Measurements from ENCODE around the gene PDE6B. TPM values are rescaled to one million over a fixed set of nuclear protein-coding genes. Genes with fewer than 3 reads are reported as not detected.

The PDE6B gene
- polyA plus RNA-seq, 1 experiment, result 0.64 TPM

DNA sequence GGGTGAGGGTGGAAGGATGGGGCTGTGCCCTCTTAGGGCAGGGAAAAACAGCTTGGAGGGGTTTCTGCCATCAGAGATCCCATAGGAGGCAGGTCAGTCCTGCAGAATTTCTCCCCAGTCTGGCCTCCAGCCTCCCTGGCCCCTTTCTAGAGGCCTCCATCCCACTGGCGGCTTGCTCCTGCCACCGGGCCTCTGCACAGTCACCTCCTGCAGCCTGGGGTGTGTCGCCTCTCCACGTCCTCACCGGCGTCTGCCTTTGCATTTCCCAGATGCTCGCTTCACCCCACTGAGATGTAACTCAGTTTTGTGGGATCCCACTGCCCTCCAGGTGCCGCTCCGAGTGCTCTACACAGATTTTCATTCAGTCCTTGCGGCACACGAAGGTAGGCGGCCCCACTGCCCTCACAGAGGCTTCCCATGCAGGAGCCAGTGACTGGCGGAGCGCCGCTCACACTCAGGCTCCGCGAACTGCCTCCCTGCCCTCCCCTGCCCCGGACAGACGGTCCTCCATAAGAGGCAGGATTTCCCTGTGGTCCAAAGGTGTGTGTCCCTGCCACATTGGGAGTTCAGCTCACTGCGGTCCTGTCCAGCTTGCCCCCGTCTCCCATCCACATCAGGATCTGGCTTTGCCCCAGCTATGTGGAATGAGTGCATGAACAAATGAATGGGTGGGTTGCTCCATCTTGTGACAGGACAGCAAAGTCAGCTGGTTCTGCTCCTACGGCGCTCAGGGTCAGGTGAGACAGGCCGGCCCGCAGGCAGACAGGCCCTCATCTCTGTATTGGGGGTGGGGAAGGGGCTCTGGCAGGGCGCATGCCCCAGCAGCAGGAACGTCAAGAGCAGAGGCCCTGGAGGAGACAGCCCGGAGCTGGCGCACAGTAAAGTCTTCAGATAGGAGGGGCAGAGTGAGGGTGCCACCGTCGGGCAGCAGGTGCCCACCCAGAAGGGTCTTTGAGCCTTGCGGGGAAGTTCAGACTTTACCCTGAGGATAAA lies 46.6 kb upstream of the PDE6B start:
- CTCF ChIA-PET, result no interaction called here
- TF ChIP-seq, protein P1, sequence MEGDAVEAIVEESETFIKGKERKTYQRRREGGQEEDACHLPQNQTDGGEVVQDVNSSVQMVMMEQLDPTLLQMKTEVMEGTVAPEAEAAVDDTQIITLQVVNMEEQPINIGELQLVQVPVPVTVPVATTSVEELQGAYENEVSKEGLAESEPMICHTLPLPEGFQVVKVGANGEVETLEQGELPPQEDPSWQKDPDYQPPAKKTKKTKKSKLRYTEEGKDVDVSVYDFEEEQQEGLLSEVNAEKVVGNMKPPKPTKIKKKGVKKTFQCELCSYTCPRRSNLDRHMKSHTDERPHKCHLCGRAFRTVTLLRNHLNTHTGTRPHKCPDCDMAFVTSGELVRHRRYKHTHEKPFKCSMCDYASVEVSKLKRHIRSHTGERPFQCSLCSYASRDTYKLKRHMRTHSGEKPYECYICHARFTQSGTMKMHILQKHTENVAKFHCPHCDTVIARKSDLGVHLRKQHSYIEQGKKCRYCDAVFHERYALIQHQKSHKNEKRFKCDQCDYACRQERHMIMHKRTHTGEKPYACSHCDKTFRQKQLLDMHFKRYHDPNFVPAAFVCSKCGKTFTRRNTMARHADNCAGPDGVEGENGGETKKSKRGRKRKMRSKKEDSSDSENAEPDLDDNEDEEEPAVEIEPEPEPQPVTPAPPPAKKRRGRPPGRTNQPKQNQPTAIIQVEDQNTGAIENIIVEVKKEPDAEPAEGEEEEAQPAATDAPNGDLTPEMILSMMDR (IDR thresholded peaks at IDR 0.05; ENCODE audit: low read depth, low read length), result no peak

DNA sequence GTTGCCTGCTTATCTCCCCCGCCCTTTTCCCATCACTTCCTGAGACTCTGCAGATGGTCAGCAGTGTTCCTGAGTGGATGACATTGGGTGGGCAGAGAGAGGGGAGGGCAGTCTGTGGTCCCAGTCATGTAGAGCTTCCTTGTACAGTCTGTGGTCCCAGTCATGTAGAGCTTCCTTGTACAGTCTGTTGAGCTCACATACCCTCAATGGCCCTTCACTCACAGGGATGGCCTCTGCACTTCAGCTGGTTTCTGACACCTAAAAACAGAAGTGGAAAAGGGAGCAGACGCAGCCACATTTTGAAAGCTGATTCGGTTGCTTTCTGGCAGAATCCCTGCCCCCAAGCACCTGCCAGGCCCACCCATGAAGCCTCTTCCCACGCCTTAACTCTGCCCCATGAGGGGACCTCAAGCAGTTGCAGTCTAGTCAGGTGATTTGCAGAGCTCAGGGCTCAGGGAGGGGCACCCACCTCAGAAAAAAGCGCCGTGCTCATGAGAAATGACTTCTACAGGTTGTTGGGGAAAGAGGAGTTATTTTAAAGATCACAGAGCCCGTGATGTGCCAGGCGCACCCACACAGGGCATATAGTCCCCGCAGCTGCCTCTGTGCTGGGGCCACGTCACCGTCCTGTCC lies 45.7 kb upstream of the PDE6B start:
- Histone ChIP-seq H3K27me3 (ENCODE audit: control insufficient read depth, insufficient read depth, low read length) (peaks cover 35% of the 10 kb centered on the region), H3K4me3 (ENCODE audit: low read depth, low read length) (no peak overlapping the region), H3K9me3 (ENCODE audit: control insufficient read depth, insufficient read depth, low read length) (no peaks in the 10 kb centered on the region; the same call in 1 of the 2 replicates), H3K27ac (ENCODE audit: low read depth, low read length) (no peak overlapping the region)
- no peak for DNase-seq (ENCODE audit: low read depth, low spot score)
- ChIA-PET POLR2A (no interaction called here), CTCF (no interaction called here)
- TF ChIP-seq, protein P1 (IDR thresholded peaks at IDR 0.05; ENCODE audit: low read depth, low read length), result no peak

More for the DNA sequence above, 46.6 kb upstream of the PDE6B start:
- POLR2A ChIA-PET, result no interaction called here
- H3K27me3 ChIP-seq (ENCODE audit: control insufficient read depth, insufficient read depth, low read length), result peaks cover 42% of the 10 kb centered on the region
- no peaks in the 10 kb centered on the region; the same call in 1 of the 2 replicates for H3K9me3 ChIP-seq (ENCODE audit: control insufficient read depth, insufficient read depth, low read length)
- H3K27ac ChIP-seq (ENCODE audit: low read depth, low read length), result no peak overlapping the region
- no peak for DNase-seq (ENCODE audit: low read depth, low spot score)
- no peak overlapping the region for H3K4me3 ChIP-seq (ENCODE audit: low read depth, low read length)

DNA sequence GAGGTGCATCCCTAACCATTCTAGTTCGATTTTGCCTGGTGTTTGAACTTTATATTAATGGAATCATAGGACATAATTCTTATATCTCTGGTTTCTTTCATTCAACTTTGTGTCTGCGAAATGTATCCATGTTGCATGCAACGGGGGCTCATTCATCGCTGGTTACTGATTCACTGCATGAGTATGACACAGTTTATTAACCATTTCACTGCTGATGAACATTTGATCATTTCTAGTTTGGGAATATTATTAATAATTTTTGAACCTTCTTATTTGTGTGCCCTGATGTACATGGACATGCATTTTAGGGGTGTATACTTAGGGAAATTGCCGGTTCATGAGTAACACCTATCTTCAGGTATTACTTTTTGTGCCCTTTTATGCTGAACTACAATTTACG lies 44.2 kb upstream of the PDE6B start:
- Histone ChIP-seq H3K9me3 (ENCODE audit: control insufficient read depth, insufficient read depth, low read length) (no peaks in the 10 kb centered on the region; the same call in 1 of the 2 replicates), H3K27ac (ENCODE audit: low read depth, low read length) (no peak overlapping the region), H3K27me3 (ENCODE audit: control insufficient read depth, insufficient read depth, low read length) (peaks cover 35% of the 10 kb centered on the region), H3K4me3 (ENCODE audit: low read depth, low read length) (no peak overlapping the region)
- CTCF ChIA-PET, result no interaction called here
- no peak for DNase-seq (ENCODE audit: low read depth, low spot score)
- TF ChIP-seq, protein P1 (IDR thresholded peaks at IDR 0.05; ENCODE audit: low read depth, low read length), result no peak
- POLR2A ChIA-PET, result no interaction called here

DNA sequence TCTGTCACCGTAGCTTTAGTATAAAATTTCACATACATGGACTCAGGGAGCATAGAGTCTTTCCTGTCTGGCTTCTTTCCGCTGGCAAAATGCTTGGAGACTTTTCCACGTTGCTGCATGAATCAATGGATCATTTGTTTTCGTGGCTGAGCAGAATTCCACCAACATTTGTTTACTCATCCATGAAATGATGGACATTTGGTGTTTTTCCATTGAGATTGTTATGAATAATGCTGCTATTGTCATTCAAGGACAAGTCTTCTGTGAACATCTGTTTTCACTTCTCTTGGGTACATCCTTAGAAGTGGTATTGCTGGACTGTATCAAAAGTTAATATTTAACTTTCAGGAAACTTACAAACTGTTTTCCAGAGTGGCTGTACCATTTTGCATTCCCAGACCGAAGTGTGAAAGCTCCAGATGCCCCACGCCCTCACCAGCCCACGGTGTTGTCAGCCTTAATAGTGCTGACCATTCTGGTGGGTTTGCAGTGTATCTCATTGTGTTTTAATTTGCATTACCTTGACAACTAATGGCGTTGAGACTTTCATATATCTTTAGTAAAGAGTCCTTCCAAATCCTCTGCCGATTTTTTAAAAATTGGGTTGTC lies 43.5 kb upstream of the PDE6B start:
- ChIA-PET CTCF (no interaction called here), POLR2A (no interaction called here)
- no peak for DNase-seq (ENCODE audit: low read depth, low spot score)
- H3K4me3 ChIP-seq (ENCODE audit: low read depth, low read length), result no peak overlapping the region
- no peaks in the 10 kb centered on the region; the same call in 1 of the 2 replicates for H3K9me3 ChIP-seq (ENCODE audit: control insufficient read depth, insufficient read depth, low read length)
- H3K27ac ChIP-seq (ENCODE audit: low read depth, low read length), result no peak overlapping the region
- TF ChIP-seq, protein P1 (IDR thresholded peaks at IDR 0.05; ENCODE audit: low read depth, low read length), result no peak
- H3K27me3 ChIP-seq (ENCODE audit: control insufficient read depth, insufficient read depth, low read length), result peaks cover 35% of the 10 kb centered on the region

Data from AG04450 (cell line).